ENCODE data around the gene HACD2. TPM values are rescaled to one million over a fixed set of nuclear protein-coding genes. Genes with fewer than 3 reads are reported as not detected.

Gene HACD2
- total and polyA plus RNA-seq, 12 donors = 5.1 to 29.9 (median 20.2) TPM

- DNase-seq = no peak
- H3K27ac ChIP-seq = no peak overlapping the region
- no peaks in the 10 kb centered on the region for H3K36me3 ChIP-seq (replicated peaks in 1 of 2)
- no peaks in the 10 kb centered on the region for H3K4me1 ChIP-seq (replicated peaks in 1 of 2)
- H3K9me3 ChIP-seq (replicated peaks in 1 of 3) = no peaks in the 10 kb centered on the region
- H3K27me3 ChIP-seq = no peaks in the 10 kb centered on the region
- TF ChIP-seq CTCF (IDR thresholded peaks at IDR 0.05) (no peak), POLR2A (IDR thresholded peaks at IDR 0.05) (no peak)
- no peak overlapping the region for H3K4me3 ChIP-seq
- 80 to 88% (median 84%) methylated on average over 8 to 11 of the region's 11 CpGs for WGBS, 4 donors
- intact Hi-C loops (cut with DNase I) = no loop called here
These were observed 115.4 kb downstream of the HACD2 start for GRCh38 chr3:123469323-123469995.

GRCh38 chr3:123467046-123467445 is 117.8 kb downstream of the HACD2 start:
- Histone ChIP-seq H3K4me3 (no peak overlapping the region), H3K36me3 (replicated peaks in 1 of 2) (no peaks in the 10 kb centered on the region), H3K27ac (no peak overlapping the region), H3K9me3 (replicated peaks in 1 of 3) (no peaks in the 10 kb centered on the region), H3K4me1 (replicated peaks in 1 of 2) (no peaks in the 10 kb centered on the region), H3K27me3 (no peaks in the 10 kb centered on the region)
- TF ChIP-seq POLR2A (IDR thresholded peaks at IDR 0.05) = no peak
- TF ChIP-seq CTCF (IDR thresholded peaks at IDR 0.05) = no peak
- DNase-seq = no peak
- intact Hi-C loops (cut with DNase I) = no loop called here
- 68 to 72% (median 71%) methylated on average over 5 of the region's 5 CpGs for WGBS, 4 donors

- Histone ChIP-seq H3K36me3 (replicated peaks in 1 of 2) (no peaks in the 10 kb centered on the region), H3K9me3 (replicated peaks in 1 of 3) (no peaks in the 10 kb centered on the region), H3K27me3 (no peaks in the 10 kb centered on the region), H3K27ac (no peak overlapping the region), H3K4me1 (replicated peaks in 1 of 2) (no peaks in the 10 kb centered on the region), H3K4me3 (no peak overlapping the region)
- intact Hi-C loops (cut with DNase I) = no loop called here
- WGBS, 4 donors = 59 to 70% (median 65%) methylated on average over 6 to 7 of the region's 7 CpGs
- TF ChIP-seq POLR2A (IDR thresholded peaks at IDR 0.05) = no peak
- TF ChIP-seq CTCF (IDR thresholded peaks at IDR 0.05) = no peak
- no peak for DNase-seq
These were observed 120.6 kb downstream of the HACD2 start for GRCh38 chr3:123464211-123464610.

- Histone ChIP-seq H3K27me3 (no peaks in the 10 kb centered on the region), H3K27ac (no peak overlapping the region), H3K4me3 (no peak overlapping the region), H3K36me3 (replicated peaks in 1 of 2) (no peaks in the 10 kb centered on the region), H3K9me3 (replicated peaks in 1 of 3) (no peaks in the 10 kb centered on the region), H3K4me1 (replicated peaks in 1 of 2) (no peaks in the 10 kb centered on the region)
- WGBS, 4 donors = 0 to 22% (median 15%) methylated on average over 2 to 8 of the region's 8 CpGs
- peak; percentile 33 to 80 (median 66) for DNase-seq
- intact Hi-C loops (cut with DNase I) = no loop called here
- no peak for TF ChIP-seq POLR2A (IDR thresholded peaks at IDR 0.05)
- TF ChIP-seq CTCF (IDR thresholded peaks at IDR 0.05) = no peak
These were observed 125.0 kb downstream of the HACD2 start for GRCh38 chr3:123459862-123460261.

Measured in adrenal gland (tissue), 12 donors.